ENCODE results near the gene ADAMTS20.

Gene ADAMTS20

GRCh38 chr12:43551971-43552559, at the start of gene ADAMTS20:
ADAMTS20 (minus strand) TSS chr12:43552203; CDS start chr12:43551921, 282 bp downstream.
- H3K4me3 ChIP-seq (ENCODE audit: low read length) = no peak within 1 kb of the TSS
- no peaks in the 10 kb centered on the region for H3K36me3 ChIP-seq (replicated peaks; ENCODE audit: low read depth, low read length)
- no peak within 1 kb of the TSS for H3K27ac ChIP-seq (ENCODE audit: low read length)
- peaks cover 4% of the 10 kb centered on the region; the same call in 1 of the 2 replicates for H3K9me3 ChIP-seq (ENCODE audit: insufficient read depth, low read length)
- H3K4me1 ChIP-seq (ENCODE audit: low read length) = no peaks in the 10 kb centered on the region
- H4K20me1 ChIP-seq (ENCODE audit: insufficient read depth, low read length) = no peaks in the 10 kb centered on the region
- no peak within 1 kb of the TSS for H2AFZ ChIP-seq (ENCODE audit: low read depth, low read length)
- no peak for TF ChIP-seq EZH2phosphoT487 (IDR thresholded peaks at IDR 0.05; ENCODE audit: low read depth)
- TF ChIP-seq CTCF (IDR thresholded peaks at IDR 0.05; ENCODE audit: low read depth, low read length) = no peak
- no peaks in the 10 kb centered on the region for H3K27me3 ChIP-seq (ENCODE audit: low read depth, low read length)
- H3K4me2 ChIP-seq (ENCODE audit: low read length) = no peak within 1 kb of the TSS
- no peaks in the 10 kb centered on the region for H3K79me2 ChIP-seq (ENCODE audit: low read length)
- no peak within 1 kb of the TSS for H3K9ac ChIP-seq (ENCODE audit: low read length)

GRCh38 chr12:43599708-43600107, 47.7 kb upstream of the ADAMTS20 start:
- Histone ChIP-seq H3K27me3 (ENCODE audit: low read depth, low read length) (no peaks in the 10 kb centered on the region), H3K4me1 (ENCODE audit: low read length) (no peaks in the 10 kb centered on the region), H3K4me2 (ENCODE audit: low read length) (no peak overlapping the region), H3K27ac (ENCODE audit: low read length) (no peak overlapping the region), H3K4me3 (ENCODE audit: low read length) (no peak overlapping the region), H4K20me1 (ENCODE audit: insufficient read depth, low read length) (no peaks in the 10 kb centered on the region), H3K36me3 (replicated peaks; ENCODE audit: low read depth, low read length) (no peaks in the 10 kb centered on the region), H3K79me2 (ENCODE audit: low read length) (no peaks in the 10 kb centered on the region), H3K9ac (ENCODE audit: low read length) (no peak overlapping the region), H3K9me3 (ENCODE audit: insufficient read depth, low read length) (no peaks in the 10 kb centered on the region), H2AFZ (ENCODE audit: low read depth, low read length) (no peak overlapping the region)
- no peak for TF ChIP-seq EZH2phosphoT487 (IDR thresholded peaks at IDR 0.05; ENCODE audit: low read depth)
- no peak for TF ChIP-seq CTCF (IDR thresholded peaks at IDR 0.05; ENCODE audit: low read depth, low read length)

GRCh38 chr12:43599066-43599465, 47.1 kb upstream of the ADAMTS20 start:
- no peaks in the 10 kb centered on the region for H3K36me3 ChIP-seq (replicated peaks; ENCODE audit: low read depth, low read length)
- H3K27ac ChIP-seq (ENCODE audit: low read length) = no peak overlapping the region
- no peak overlapping the region for H3K4me2 ChIP-seq (ENCODE audit: low read length)
- no peak overlapping the region for H3K9ac ChIP-seq (ENCODE audit: low read length)
- H3K27me3 ChIP-seq (ENCODE audit: low read depth, low read length) = no peaks in the 10 kb centered on the region
- H3K4me3 ChIP-seq (ENCODE audit: low read length) = no peak overlapping the region
- H3K4me1 ChIP-seq (ENCODE audit: low read length) = no peaks in the 10 kb centered on the region
- no peak overlapping the region for H2AFZ ChIP-seq (ENCODE audit: low read depth, low read length)
- no peak for TF ChIP-seq CTCF (IDR thresholded peaks at IDR 0.05; ENCODE audit: low read depth, low read length)
- TF ChIP-seq EZH2phosphoT487 (IDR thresholded peaks at IDR 0.05; ENCODE audit: low read depth) = no peak
- H4K20me1 ChIP-seq (ENCODE audit: insufficient read depth, low read length) = no peaks in the 10 kb centered on the region
- no peaks in the 10 kb centered on the region for H3K79me2 ChIP-seq (ENCODE audit: low read length)
- no peaks in the 10 kb centered on the region for H3K9me3 ChIP-seq (ENCODE audit: insufficient read depth, low read length)

GRCh38 chr12:43590307-43590706, 38.3 kb upstream of the ADAMTS20 start:
- no peaks in the 10 kb centered on the region for H3K9me3 ChIP-seq (ENCODE audit: insufficient read depth, low read length)
- H3K27me3 ChIP-seq (ENCODE audit: low read depth, low read length) = no peaks in the 10 kb centered on the region
- H4K20me1 ChIP-seq (ENCODE audit: insufficient read depth, low read length) = no peaks in the 10 kb centered on the region
- no peaks in the 10 kb centered on the region for H3K79me2 ChIP-seq (ENCODE audit: low read length)
- TF ChIP-seq CTCF (IDR thresholded peaks at IDR 0.05; ENCODE audit: low read depth, low read length) (no peak), EZH2phosphoT487 (IDR thresholded peaks at IDR 0.05; ENCODE audit: low read depth) (no peak)
- H3K4me3 ChIP-seq (ENCODE audit: low read length) = no peak overlapping the region
- H3K4me1 ChIP-seq (ENCODE audit: low read length) = no peaks in the 10 kb centered on the region
- H3K36me3 ChIP-seq (replicated peaks; ENCODE audit: low read depth, low read length) = no peaks in the 10 kb centered on the region
- H2AFZ ChIP-seq (ENCODE audit: low read depth, low read length) = no peak overlapping the region
- H3K27ac ChIP-seq (ENCODE audit: low read length) = no peak overlapping the region
- no peak overlapping the region for H3K4me2 ChIP-seq (ENCODE audit: low read length)
- H3K9ac ChIP-seq (ENCODE audit: low read length) = no peak overlapping the region

Measured in OCI-LY3 (cell line).